ENCODE results near the gene VN1R5.

The VN1R5 gene

DNA sequence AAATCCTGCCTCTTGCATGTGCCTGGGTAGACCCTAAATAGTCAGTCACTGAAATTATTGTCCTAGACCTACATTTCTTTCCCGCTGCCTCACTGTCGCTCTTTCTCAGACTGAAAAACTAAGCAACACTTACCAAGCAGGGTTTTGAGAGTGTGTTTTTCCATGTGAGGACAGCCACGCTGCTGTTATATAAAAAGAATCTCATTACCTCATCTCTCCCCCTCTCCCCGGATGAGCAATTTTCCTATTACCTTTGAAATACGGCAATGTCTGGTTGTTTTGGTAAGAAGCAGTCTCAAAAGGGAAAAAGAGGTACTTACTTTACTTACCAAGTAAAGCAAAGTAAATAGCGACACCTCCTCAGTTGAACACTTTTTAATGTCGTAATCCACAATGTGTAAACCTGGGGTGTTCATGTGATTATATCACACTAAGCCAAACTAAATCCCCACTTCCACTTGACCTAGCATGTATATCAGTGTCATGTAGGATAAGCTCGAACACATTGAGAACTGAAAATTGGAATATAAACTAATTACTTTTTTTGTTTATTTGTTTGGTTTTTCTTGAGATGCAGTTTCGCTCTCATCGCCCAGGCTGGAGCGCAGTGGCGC lies 12.2 kb upstream of the VN1R5 start:
- H3K36me3 ChIP-seq (ENCODE audit: insufficient read depth, low read length): no peaks in the 10 kb centered on the region
- H3K9me3 ChIP-seq (ENCODE audit: control insufficient read depth, insufficient read depth, low read length): no peaks in the 10 kb centered on the region
- no peaks in the 10 kb centered on the region for H3K4me1 ChIP-seq (ENCODE audit: insufficient read depth, low read length)
- H3K9ac ChIP-seq (ENCODE audit: low read depth, low read length): no peak overlapping the region

GRCh38 chr1:247246325-247247115 lies 9.4 kb upstream of the VN1R5 start:
- Histone ChIP-seq H3K4me1 (ENCODE audit: insufficient read depth, low read length) (no peaks in the 10 kb centered on the region), H3K9me3 (ENCODE audit: control insufficient read depth, insufficient read depth, low read length) (no peaks in the 10 kb centered on the region; the same call in 1 of the 2 replicates), H3K9ac (ENCODE audit: low read depth, low read length) (no peak overlapping the region), H3K36me3 (ENCODE audit: insufficient read depth, low read length) (no peaks in the 10 kb centered on the region)

- no peaks in the 10 kb centered on the region for H3K4me1 ChIP-seq (ENCODE audit: insufficient read depth, low read length)
- H3K9ac ChIP-seq (ENCODE audit: low read depth, low read length): no peak overlapping the region
- peaks cover 2% of the 10 kb centered on the region; the same call in 1 of the 2 replicates for H3K9me3 ChIP-seq (ENCODE audit: control insufficient read depth, insufficient read depth, low read length)
- H3K36me3 ChIP-seq (ENCODE audit: insufficient read depth, low read length): no peaks in the 10 kb centered on the region
These were observed 8.3 kb upstream of the VN1R5 start for GRCh38 chr1:247247568-247247967.

- Histone ChIP-seq H3K36me3 (ENCODE audit: insufficient read depth, low read length) (no peaks in the 10 kb centered on the region), H3K4me1 (ENCODE audit: insufficient read depth, low read length) (no peaks in the 10 kb centered on the region), H3K9me3 (ENCODE audit: control insufficient read depth, insufficient read depth, low read length) (no peaks in the 10 kb centered on the region; the same call in 1 of the 2 replicates), H3K9ac (ENCODE audit: low read depth, low read length) (no peak overlapping the region)
These were observed 10.2 kb downstream of the VN1R5 start for GRCh38 chr1:247266053-247266452.

DNA sequence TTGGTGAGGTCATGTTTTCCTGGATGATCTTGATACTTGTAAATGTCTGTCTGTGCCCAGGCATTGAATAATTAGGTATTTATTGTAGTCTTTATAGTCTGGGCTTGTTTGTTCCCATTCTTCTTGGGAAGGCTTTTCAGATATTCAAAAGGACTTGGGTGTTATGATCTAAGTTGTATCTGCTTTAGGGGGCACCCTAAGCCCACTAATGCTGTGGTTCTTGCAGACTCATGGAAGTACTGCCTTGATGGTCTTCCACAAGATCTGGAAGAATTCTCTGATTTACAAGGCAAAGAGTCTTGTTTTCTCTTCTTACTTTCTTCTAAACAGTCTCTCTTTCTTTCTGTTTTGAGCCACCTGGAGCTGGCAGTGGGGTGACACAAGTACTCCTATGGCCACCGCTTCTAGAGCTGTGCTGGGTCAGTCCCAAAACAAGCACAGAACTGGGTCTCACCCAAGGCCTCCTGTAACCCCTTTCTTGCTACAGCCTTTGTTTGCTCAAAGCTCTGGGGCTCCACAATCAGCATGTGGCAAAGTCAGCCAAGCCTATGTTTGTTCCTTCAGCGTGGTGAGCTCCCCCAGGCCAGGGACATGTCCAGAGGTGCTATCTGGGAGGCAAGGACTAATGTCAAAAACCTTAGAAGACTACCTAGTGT lies 12.6 kb downstream of the VN1R5 start:
- Histone ChIP-seq H3K9me3 (ENCODE audit: control insufficient read depth, insufficient read depth, low read length) (peaks cover 6% of the 10 kb centered on the region; the same call in 1 of the 2 replicates), H3K4me1 (ENCODE audit: insufficient read depth, low read length) (no peaks in the 10 kb centered on the region), H3K9ac (ENCODE audit: low read depth, low read length) (no peak overlapping the region), H3K36me3 (ENCODE audit: insufficient read depth, low read length) (no peaks in the 10 kb centered on the region)

GRCh38 chr1:247269133-247269532 lies 13.3 kb downstream of the VN1R5 start:
- H3K4me1 ChIP-seq (ENCODE audit: insufficient read depth, low read length): no peaks in the 10 kb centered on the region
- peaks cover 6% of the 10 kb centered on the region; the same call in 1 of the 2 replicates for H3K9me3 ChIP-seq (ENCODE audit: control insufficient read depth, insufficient read depth, low read length)
- no peaks in the 10 kb centered on the region for H3K36me3 ChIP-seq (ENCODE audit: insufficient read depth, low read length)
- no peak overlapping the region for H3K9ac ChIP-seq (ENCODE audit: low read depth, low read length)

DNA sequence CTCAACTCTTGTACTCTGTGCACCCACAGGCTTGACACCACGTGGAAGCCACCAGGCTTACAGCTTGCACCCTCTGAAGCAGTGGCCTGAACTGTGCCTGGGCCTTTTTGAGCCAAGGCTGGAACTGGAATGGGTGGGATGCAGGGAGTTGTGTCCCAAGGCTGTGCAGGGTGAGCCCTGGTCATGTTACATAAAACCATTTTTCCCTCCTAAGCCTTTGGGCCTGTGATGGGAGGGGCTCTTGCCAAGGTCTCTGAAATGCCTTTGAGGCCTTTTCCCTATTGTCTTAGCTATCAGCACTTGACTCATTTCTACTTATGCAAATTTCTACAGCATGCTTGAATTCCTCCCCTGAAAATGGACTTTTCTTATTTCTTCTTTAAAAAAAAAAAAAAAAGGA lies 14.1 kb downstream of the VN1R5 start:
- Histone ChIP-seq H3K36me3 (ENCODE audit: insufficient read depth, low read length) (no peaks in the 10 kb centered on the region), H3K9me3 (ENCODE audit: control insufficient read depth, insufficient read depth, low read length) (peaks cover 6% of the 10 kb centered on the region; the same call in 1 of the 2 replicates), H3K4me1 (ENCODE audit: insufficient read depth, low read length) (no peaks in the 10 kb centered on the region), H3K9ac (ENCODE audit: low read depth, low read length) (no peak overlapping the region)

DNA sequence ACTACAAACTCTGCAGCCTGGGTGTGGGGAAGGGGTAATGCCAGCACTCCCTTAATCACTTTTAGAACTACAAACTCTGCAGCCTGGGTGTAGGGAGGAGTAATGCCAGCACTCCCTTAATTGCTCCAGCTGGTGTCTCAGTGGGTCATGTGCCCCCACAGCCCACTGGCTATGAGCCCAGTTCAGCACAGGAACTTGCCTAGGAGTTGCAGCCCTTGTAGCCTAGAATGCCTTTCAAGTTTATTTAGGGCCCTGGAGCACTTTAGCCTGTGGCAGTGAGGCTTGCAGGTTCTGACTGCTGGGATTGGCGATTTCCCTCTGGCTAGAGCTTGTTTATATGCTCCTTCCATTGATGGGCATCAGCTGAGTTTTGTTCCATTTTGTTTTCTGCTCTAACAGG lies 17.1 kb downstream of the VN1R5 start:
- Histone ChIP-seq H3K4me1 (ENCODE audit: insufficient read depth, low read length) (no peaks in the 10 kb centered on the region), H3K36me3 (ENCODE audit: insufficient read depth, low read length) (no peaks in the 10 kb centered on the region), H3K9ac (ENCODE audit: low read depth, low read length) (no peak overlapping the region), H3K9me3 (ENCODE audit: control insufficient read depth, insufficient read depth, low read length) (0 out of 2 replicates have a peak, but pooled peaks cover 6% of the 10 kb centered on the region)

- 0 out of 2 replicates have a peak, but pooled peaks cover 6% of the 10 kb centered on the region for H3K9me3 ChIP-seq (ENCODE audit: control insufficient read depth, insufficient read depth, low read length)
- H3K9ac ChIP-seq (ENCODE audit: low read depth, low read length): no peak overlapping the region
- H3K36me3 ChIP-seq (ENCODE audit: insufficient read depth, low read length): no peaks in the 10 kb centered on the region
- H3K4me1 ChIP-seq (ENCODE audit: insufficient read depth, low read length): no peaks in the 10 kb centered on the region
These were observed 18.9 kb downstream of the VN1R5 start for GRCh38 chr1:247274605-247275256.

GRCh38 chr1:247277191-247277590 lies 21.3 kb downstream of the VN1R5 start:
- Histone ChIP-seq H3K9me3 (ENCODE audit: control insufficient read depth, insufficient read depth, low read length) (no peaks in the 10 kb centered on the region), H3K9ac (ENCODE audit: low read depth, low read length) (no peak overlapping the region), H3K36me3 (ENCODE audit: insufficient read depth, low read length) (no peaks in the 10 kb centered on the region), H3K4me1 (ENCODE audit: insufficient read depth, low read length) (peaks cover 13% of the 10 kb centered on the region)

DNA sequence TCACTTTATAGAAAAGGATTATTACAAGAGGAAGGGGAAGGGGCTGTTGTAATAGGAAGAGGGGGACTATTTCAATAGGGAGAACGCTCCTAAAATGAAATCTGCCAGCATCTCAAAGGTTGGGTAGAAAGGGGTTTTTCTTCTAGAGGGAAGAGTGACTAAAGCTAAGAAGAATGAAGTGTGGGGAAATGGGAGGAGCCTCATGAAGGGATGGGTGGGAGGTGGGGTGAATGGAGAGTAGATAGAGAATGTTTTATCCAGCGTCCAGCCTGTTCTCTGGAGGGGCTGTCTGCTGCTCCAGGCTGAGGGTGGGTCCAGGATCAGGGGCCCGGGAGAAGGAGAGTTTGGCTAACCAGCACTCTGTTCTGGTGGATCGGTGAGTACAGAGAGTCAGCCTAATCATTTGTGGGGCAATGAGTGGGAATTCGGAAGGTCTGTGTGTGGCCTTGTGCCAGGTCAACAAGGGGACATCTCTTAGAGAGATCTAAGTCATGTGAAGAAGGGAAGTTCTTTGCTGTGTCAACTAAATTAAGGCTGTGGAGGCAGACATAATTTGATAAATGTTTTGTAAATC lies 25.2 kb downstream of the VN1R5 start:
- no peaks in the 10 kb centered on the region for H3K9me3 ChIP-seq (ENCODE audit: control insufficient read depth, insufficient read depth, low read length)
- no peak overlapping the region for H3K9ac ChIP-seq (ENCODE audit: low read depth, low read length)
- no peaks in the 10 kb centered on the region for H3K36me3 ChIP-seq (ENCODE audit: insufficient read depth, low read length)
- H3K4me1 ChIP-seq (ENCODE audit: insufficient read depth, low read length): peaks cover 13% of the 10 kb centered on the region

- H3K4me1 ChIP-seq (ENCODE audit: insufficient read depth, low read length): peaks cover 5% of the 10 kb centered on the region
- H3K9ac ChIP-seq (ENCODE audit: low read depth, low read length): no peak overlapping the region
- H3K9me3 ChIP-seq (ENCODE audit: control insufficient read depth, insufficient read depth, low read length): no peaks in the 10 kb centered on the region
- H3K36me3 ChIP-seq (ENCODE audit: insufficient read depth, low read length): no peaks in the 10 kb centered on the region
These were observed 30.3 kb downstream of the VN1R5 start for GRCh38 chr1:247286134-247286670.

GRCh38 chr1:247287460-247287859 lies 31.6 kb downstream of the VN1R5 start:
- Histone ChIP-seq H3K4me1 (ENCODE audit: insufficient read depth, low read length) (peaks cover 11% of the 10 kb centered on the region; the same call in 1 of the 2 replicates), H3K9me3 (ENCODE audit: control insufficient read depth, insufficient read depth, low read length) (no peaks in the 10 kb centered on the region)

GRCh38 chr1:247288341-247288740 lies 32.5 kb downstream of the VN1R5 start:
- no peaks in the 10 kb centered on the region for H3K36me3 ChIP-seq (ENCODE audit: insufficient read depth, low read length)
- H3K9me3 ChIP-seq (ENCODE audit: control insufficient read depth, insufficient read depth, low read length): no peaks in the 10 kb centered on the region
- H3K4me1 ChIP-seq (ENCODE audit: insufficient read depth, low read length): peaks cover 17% of the 10 kb centered on the region; the same call in 1 of the 2 replicates
- no peak overlapping the region for H3K9ac ChIP-seq (ENCODE audit: low read depth, low read length)

More at GRCh38 chr1:247287460-247287859, 31.6 kb downstream of the VN1R5 start:
- H3K36me3 ChIP-seq (ENCODE audit: insufficient read depth, low read length): no peaks in the 10 kb centered on the region
- no peak overlapping the region for H3K9ac ChIP-seq (ENCODE audit: low read depth, low read length)
